ENCODE data around the gene TMTC2.

DNA sequence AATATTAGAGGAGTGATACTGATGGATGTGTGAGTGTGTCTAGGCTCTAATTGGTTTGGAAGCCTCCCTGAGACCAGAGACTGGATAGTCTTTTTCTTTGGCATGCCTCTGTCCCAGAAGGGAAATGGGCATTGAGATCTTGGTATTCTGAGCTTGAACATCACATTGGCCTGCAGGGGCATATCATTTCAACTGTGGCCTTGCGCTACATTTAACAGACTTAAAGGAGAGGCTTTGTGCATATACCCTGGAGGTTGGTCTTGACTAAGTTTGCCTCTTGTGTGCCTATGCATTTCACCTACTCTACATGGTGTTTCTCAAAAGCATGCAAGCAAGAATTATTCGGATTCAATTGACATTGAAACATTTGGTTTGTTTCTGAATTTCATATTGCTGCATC lies 185.4 kb downstream of the TMTC2 start:
- no peak for TF ChIP-seq EGR1 (IDR thresholded peaks at IDR 0.05)
- no peak for TF ChIP-seq ZBTB7A (IDR thresholded peaks at IDR 0.05; ENCODE audit: low read depth)
